SU-DHL-6 (cell line): ENCODE data around the gene EXD3.

Source experiments
- CTCF ChIP-seq: fragments of 200-600 bp; sonication (generic); IDR thresholded peaks from one replicate; pipeline ENCODE4 v1.5.1; 2017; ENCODE audit warnings: antibody characterized with exemption, mild to moderate bottlenecking, low read length, moderate library complexity; ENCODE audit not compliant: insufficient read depth, poor library complexity, severe bottlenecking
- EZH2phosphoT487 ChIP-seq: fragments of 200-600 bp; sonication (generic), shearing (Covaris generic); conservative IDR thresholded peaks from 2 replicates; pipeline ENCODE4 v1.6.1; 2018; ENCODE audit warnings: mild to moderate bottlenecking, antibody characterized with exemption, low read length, moderate library complexity, mixed read lengths

- TF ChIP-seq CTCF (no peak), EZH2phosphoT487 (no peak)
These were observed 15.2 kb downstream of the EXD3 start for GRCh38 chr9:137407590-137408300.
